ENCODE measurements around the gene TJP1. TPM values are rescaled to one million over a fixed set of nuclear protein-coding genes. Genes with fewer than 3 reads are reported as not detected.
"Not testable (repeated sequence)": the region's sequence is repeated elsewhere in the genome, so short reads cannot be mapped to it uniquely, and the experiment has no call there.

The TJP1 gene
- total RNA-seq, 1 donor from 2014 or later = 0.44 TPM

- ATAC-seq (ENCODE audit: low read depth) (no peak), DNase-seq (no peak)
- Mint-ChIP-seq H3K4me1 (no peaks in the 10 kb centered on the region), H3K36me3 (ENCODE audit: low read depth) (no peaks in the 10 kb centered on the region), H3K27me3 (peaks cover 17% of the 10 kb centered on the region), H3K4me3 (no peak overlapping the region), H3K9me3 (no peaks in the 10 kb centered on the region), H3K27ac (no peak overlapping the region)
- ChIA-PET CTCF (interaction anchor here (1.0 kb wide), 1 partner anchor 579 kb away, joined by 3 read pairs; no protein-coding TSS in a partner anchor), POLR2A (no interaction called here)
- intact Hi-C loops (cut with micrococcal nuclease) = loop anchor here (5.0 kb wide), 1 partner anchor 578 kb away; no protein-coding TSS in a partner anchor
- TF ChIP-seq CTCF (IDR thresholded peaks at IDR 0.05) = no peak
Measured at GRCh38 chr15:29680465-29681165, 141.7 kb downstream of the TJP1 start.

- ChIA-PET CTCF (no interaction called here), POLR2A (no interaction called here)
- intact Hi-C loops (cut with micrococcal nuclease) = no loop called here
- TF ChIP-seq CTCF (IDR thresholded peaks at IDR 0.05) = no peak
- ATAC-seq (ENCODE audit: low read depth) (no peak), DNase-seq (no peak)
- no peak overlapping the region for H3K27ac Mint-ChIP-seq
- no peaks in the 10 kb centered on the region for H3K4me1 Mint-ChIP-seq
- H3K9me3 Mint-ChIP-seq = no peaks in the 10 kb centered on the region
- H3K4me3 Mint-ChIP-seq = no peak overlapping the region
- H3K27me3 Mint-ChIP-seq = peaks cover 25% of the 10 kb centered on the region
- no peaks in the 10 kb centered on the region for H3K36me3 Mint-ChIP-seq (ENCODE audit: low read depth)
Measured at GRCh38 chr15:29678504-29679034, 143.7 kb downstream of the TJP1 start.

- CTCF ChIA-PET = no interaction called here
Measured at GRCh38 chr15:29677871-29678461, 144.3 kb downstream of the TJP1 start.

GRCh38 chr15:29677455-29677854 is 144.8 kb downstream of the TJP1 start:
- intact Hi-C loops (cut with micrococcal nuclease) = no loop called here
- no peak overlapping the region for H3K4me3 Mint-ChIP-seq
- H3K9me3 Mint-ChIP-seq = no peaks in the 10 kb centered on the region
- DNase-seq (no peak), ATAC-seq (ENCODE audit: low read depth) (no peak)
- H3K27me3 Mint-ChIP-seq = peaks cover 33% of the 10 kb centered on the region
- H3K27ac Mint-ChIP-seq = no peak overlapping the region
- POLR2A ChIA-PET = no interaction called here
- no peak for TF ChIP-seq CTCF (IDR thresholded peaks at IDR 0.05)
- H3K4me1 Mint-ChIP-seq = no peaks in the 10 kb centered on the region
- no peaks in the 10 kb centered on the region for H3K36me3 Mint-ChIP-seq (ENCODE audit: low read depth)
- CTCF ChIA-PET = no interaction called here

More at GRCh38 chr15:29677871-29678461, 144.3 kb downstream of the TJP1 start:
- Mint-ChIP-seq H3K9me3 (no peaks in the 10 kb centered on the region), H3K4me3 (no peak overlapping the region), H3K4me1 (no peaks in the 10 kb centered on the region), H3K27me3 (peaks cover 30% of the 10 kb centered on the region), H3K27ac (no peak overlapping the region), H3K36me3 (ENCODE audit: low read depth) (no peaks in the 10 kb centered on the region)
- TF ChIP-seq CTCF (IDR thresholded peaks at IDR 0.05) = no peak
- POLR2A ChIA-PET = no interaction called here
- DNase-seq (no peak), ATAC-seq (ENCODE audit: low read depth) (no peak)
- intact Hi-C loops (cut with micrococcal nuclease) = no loop called here

- Mint-ChIP-seq H3K27ac (no peak overlapping the region), H3K27me3 (peaks cover 33% of the 10 kb centered on the region), H3K36me3 (ENCODE audit: low read depth) (no peaks in the 10 kb centered on the region), H3K4me1 (no peaks in the 10 kb centered on the region), H3K4me3 (no peak overlapping the region), H3K9me3 (no peaks in the 10 kb centered on the region)
- intact Hi-C loops (cut with micrococcal nuclease) = no loop called here
- ATAC-seq (ENCODE audit: low read depth) = no peak
- no peak for TF ChIP-seq CTCF (IDR thresholded peaks at IDR 0.05)
- ChIA-PET POLR2A (no interaction called here), CTCF (no interaction called here)
- no peak for DNase-seq
Measured at GRCh38 chr15:29676961-29677402, 145.3 kb downstream of the TJP1 start.

- H3K4me3 Mint-ChIP-seq; H3K27ac Mint-ChIP-seq; H3K9me3 Mint-ChIP-seq; ATAC-seq (ENCODE audit: low read depth); H3K36me3 Mint-ChIP-seq (ENCODE audit: low read depth); DNase-seq; CTCF ChIA-PET; H3K4me1 Mint-ChIP-seq; POLR2A ChIA-PET; intact Hi-C loops (cut with micrococcal nuclease): not testable (repeated sequence)
- peaks cover 33% of the 10 kb centered on the region for H3K27me3 Mint-ChIP-seq
Measured at GRCh38 chr15:29676374-29676960, 145.8 kb downstream of the TJP1 start.

Data from activated B cell treated with CpG ODN at 0.5 μM for 24 hours (primary cell).